HepG2 (cell line): ENCODE results near the gene RIPK1. TPM values are rescaled to one million over a fixed set of nuclear protein-coding genes. Genes with fewer than 3 reads are reported as not detected.

Experiments
- AGO1 ChIP-seq: fragments of 200-400 bp; formaldehyde crosslinking; IDR thresholded peaks from 2 replicates; pipeline ENCODE4 v1.6.1; 2017; ENCODE audit warnings: mild to moderate bottlenecking, low read depth, low read length, moderate library complexity; ENCODE audit not compliant: poor library complexity, severe bottlenecking
- BRD4 ChIP-seq: sonication (generic); formaldehyde crosslinking; IDR thresholded peaks from 2 replicates; pipeline ENCODE4 v1.4.0; 2020; ENCODE audit warnings: missing genetic modification reagents
- CEBPG ChIP-seq: IDR thresholded peaks from 2 replicates; pipeline ENCODE4 v1.6.1; 2016
- DPF2 ChIP-seq: sonication (generic); formaldehyde crosslinking; IDR thresholded peaks from 2 replicates; pipeline ENCODE4 v1.4.0; 2020; ENCODE audit warnings: mild to moderate bottlenecking, low read depth, missing genetic modification reagents, borderline replicate concordance
- GABPA ChIP-seq, 2 experiments: IDR thresholded peaks; 2 replicates each; pipeline ENCODE4 v1.6.1; 2011 to 2016; ENCODE audit warnings: low read depth in 2 of 2, low read length in 1 of 2, missing biosample characterization in 1 of 2, missing genetic modification characterization in 1 of 2
- MEIS2 ChIP-seq: sonication (generic); formaldehyde crosslinking; IDR thresholded peaks from 2 replicates; pipeline ENCODE4 v1.9.0; 2021; ENCODE audit warnings: mild to moderate bottlenecking, missing genetic modification reagents
- NR2C2 ChIP-seq: sonication (generic); formaldehyde crosslinking; IDR thresholded peaks from 2 replicates; pipeline ENCODE4 v1.4.0; 2020; ENCODE audit warnings: missing genetic modification reagents, mild to moderate bottlenecking, moderate library complexity, borderline replicate concordance
- PCBP2 ChIP-seq: fragments of 200-400 bp; formaldehyde crosslinking; optimal IDR thresholded peaks from 2 replicates; pipeline ENCODE3; 2018; ENCODE audit warnings: low read length, low read depth; ENCODE audit not compliant: poor library complexity, severe bottlenecking
- POGZ ChIP-seq: sonication (generic); formaldehyde crosslinking; IDR thresholded peaks from 2 replicates; pipeline ENCODE4 v1.4.0; 2020; ENCODE audit warnings: mild to moderate bottlenecking, missing genetic modification reagents
- RAD21 ChIP-seq: fragments of 450-650 bp; formaldehyde crosslinking; IDR thresholded peaks from 2 replicates; pipeline ENCODE4 v1.5.0; 2020; ENCODE audit warnings: mild to moderate bottlenecking
- SCMH1 ChIP-seq: sonication (generic); formaldehyde crosslinking; IDR thresholded peaks from 2 replicates; pipeline ENCODE4 v1.9.0; 2021; ENCODE audit warnings: missing genetic modification reagents, mild to moderate bottlenecking, borderline replicate concordance
- SOX6 ChIP-seq, 2 experiments: fragments of 450-650 bp in 1 of 2; sonication (generic) in 1 of 2; formaldehyde crosslinking in 1 of 2; IDR thresholded peaks; 2 replicates each; pipeline versions ENCODE4 v1.4.0 to v1.6.1; 2017 to 2020; ENCODE audit warnings: antibody characterized with exemption in 1 of 2, mild to moderate bottlenecking in 1 of 2, missing genetic modification reagents in 1 of 2
- SPEN ChIP-seq: sonication (generic); formaldehyde crosslinking; IDR thresholded peaks from 2 replicates; pipeline ENCODE4 v1.5.1; 2020; ENCODE audit warnings: low read depth, mild to moderate bottlenecking, missing genetic modification reagents
- SRF ChIP-seq: IDR thresholded peaks from 2 replicates; pipeline ENCODE4 v1.6.1; 2011; ENCODE audit warnings: mild to moderate bottlenecking, low read depth, low read length, moderate library complexity
- TCF7L2 ChIP-seq: IDR thresholded peaks from 2 replicates; pipeline ENCODE4 v1.6.1; 2011; ENCODE audit warnings: mild to moderate bottlenecking, low read depth, low read length, moderate library complexity
- TSC22D2 ChIP-seq: sonication (generic); formaldehyde crosslinking; IDR thresholded peaks from 2 replicates; pipeline ENCODE4 v1.5.1; 2020; ENCODE audit warnings: missing genetic modification reagents, mild to moderate bottlenecking, borderline replicate concordance
- ZNF20 ChIP-seq: sonication (generic); formaldehyde crosslinking; IDR thresholded peaks from 2 replicates; pipeline ENCODE4 v1.4.0; 2020; ENCODE audit warnings: mild to moderate bottlenecking, moderate library complexity, missing genetic modification reagents
- ZNF432 ChIP-seq: sonication (generic); formaldehyde crosslinking; IDR thresholded peaks from 2 replicates; pipeline ENCODE4 v1.5.0; 2020; ENCODE audit warnings: missing genetic modification reagents, mild to moderate bottlenecking, borderline replicate concordance
- ZNF607 ChIP-seq: sonication (generic); formaldehyde crosslinking; IDR thresholded peaks from 2 replicates; pipeline ENCODE4 v1.5.1; 2020; ENCODE audit warnings: missing genetic modification reagents, mild to moderate bottlenecking, borderline replicate concordance
- ZZZ3 ChIP-seq: sonication (generic); formaldehyde crosslinking; IDR thresholded peaks from 2 replicates; pipeline ENCODE4 v1.4.0; 2020; ENCODE audit warnings: missing genetic modification reagents, mild to moderate bottlenecking, borderline replicate concordance
- polyA plus RNA-seq, 8 experiments: library from polyadenylated mRNA; depleted of rRNA in 3 of 8; stranded (reverse) in 7 of 8; unstranded in 1 of 8; fragments of >200 nt; fragmentation: Illumina TruSeq in 4 of 8; extraction: Trizol in 4 of 8; gene quantifications; 2 replicates each; pipeline versions ENCODE4 v1.2.1 to v1.2.3, GENCODE V29; 2011 to 2016; ENCODE audit warnings: low read depth in 4 of 8, missing spikeins in 1 of 8, mixed read lengths in 1 of 8; ENCODE audit not compliant: insufficient read depth in 1 of 8
- total RNA-seq, 5 experiments: library from RNA; depleted of rRNA; stranded (reverse); fragments of >200 nt; fragmentation: Illumina TruSeq; extraction: Trizol; gene quantifications; 2 replicates each; pipeline ENCODE4 v1.2.3, GENCODE V29; 2016; ENCODE audit warnings: low read depth in 1 of 5
- TF ChIP-seq, protein P1 (sequence below): sonication (generic); formaldehyde crosslinking; IDR thresholded peaks from 2 replicates; pipeline ENCODE4 v1.4.0; 2020; ENCODE audit warnings: mild to moderate bottlenecking, missing genetic modification reagents
- TF ChIP-seq, protein P2 (sequence below): IDR thresholded peaks from 2 replicates; pipeline ENCODE4 v1.6.1; 2016; ENCODE audit warnings: missing genetic modification reagents, missing compliant biosample characterization
- TF ChIP-seq, protein P3 (sequence below): sonication (generic); formaldehyde crosslinking; IDR thresholded peaks from 2 replicates; pipeline ENCODE4 v1.4.0; 2020; ENCODE audit warnings: missing genetic modification reagents
- TF ChIP-seq, protein P4 (sequence below): IDR thresholded peaks from 2 replicates; pipeline ENCODE4 v1.6.1; 2016
- TF ChIP-seq, protein P5 (sequence below): sonication (generic); formaldehyde crosslinking; IDR thresholded peaks from 2 replicates; pipeline ENCODE4 v1.8.1; 2023; ENCODE audit warnings: missing genetic modification reagents, mild to moderate bottlenecking, borderline replicate concordance

RIPK1 gene
- total and polyA plus RNA-seq, 2 of the 13 experiments (the other 11 are each of a cell fraction or from before 2014, with no cell fraction given) = 9.0 to 10.3 TPM

DNA sequence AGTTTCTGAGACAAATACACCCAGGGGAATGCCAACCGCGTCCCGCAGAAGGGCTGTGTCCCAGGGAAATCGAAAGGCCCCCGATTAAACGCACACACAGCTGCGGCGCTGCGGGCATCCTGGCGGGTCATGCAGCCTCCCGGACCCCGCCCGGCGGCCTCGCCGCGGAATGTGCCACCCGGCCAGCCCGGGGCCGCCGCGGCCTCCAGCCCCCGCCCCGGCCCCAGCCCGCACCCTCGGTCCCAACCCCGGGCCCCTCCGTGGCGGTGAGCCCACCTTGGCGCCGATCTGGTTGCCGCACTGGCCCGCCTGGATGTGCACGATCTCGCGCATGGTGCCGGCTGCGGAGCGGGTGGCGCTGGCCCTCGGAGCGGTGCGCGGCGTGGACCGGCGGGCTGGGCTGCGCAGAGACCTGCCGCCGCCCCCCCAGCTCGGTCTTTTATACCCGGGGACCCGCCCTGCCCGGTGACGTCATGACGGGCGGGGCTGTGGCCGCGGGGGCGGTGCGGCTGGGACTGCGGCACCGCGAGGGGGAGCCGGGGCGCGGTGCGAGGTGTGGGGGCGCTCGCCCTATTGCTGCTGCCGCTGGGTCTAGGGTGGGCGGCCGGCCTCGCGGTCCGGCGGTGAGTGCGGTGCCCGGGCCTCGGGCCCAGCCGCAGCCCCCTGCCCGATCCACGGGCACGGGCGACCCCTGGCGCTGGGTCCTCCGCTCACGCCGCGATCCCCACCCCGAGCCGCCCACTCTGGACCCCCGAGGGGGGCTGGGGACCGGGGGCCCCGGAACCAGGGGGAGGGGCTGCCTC is 89.0 kb downstream of the RIPK1 start, which contains the start of gene TUBB2A (continued):
- TF ChIP-seq GABPA (IDR thresholded peaks at IDR 0.05; ENCODE audit: low read depth, low read length) (no peak), GABPA (CRISPR knock-in tag; IDR thresholded peaks at IDR 0.05; ENCODE audit: low read depth) (no peak), ZNF432 (CRISPR knock-in tag) (no peak), PCBP2 (no peak), MEIS2 (CRISPR knock-in tag) (peak; percentile 68; the same call in 1 of the 2 replicates), TCF7L2 (no peak), SPEN (CRISPR knock-in tag) (peak; percentile 82), NR2C2 (CRISPR knock-in tag) (peak; percentile 47), ZZZ3 (CRISPR knock-in tag) (no peak), TSC22D2 (CRISPR knock-in tag) (no peak; the same call in 1 of the 2 replicates), ZNF20 (CRISPR knock-in tag) (no peak), AGO1 (no peak), BRD4 (CRISPR knock-in tag) (no peak), DPF2 (no peak), ZNF607 (CRISPR knock-in tag) (peak; percentile 64), POGZ (peak; percentile 78), RAD21 (peak; percentile 93), CEBPG (CRISPR knock-in tag) (peak; percentile 31; the same call in 1 of the 2 replicates), SCMH1 (no peak), SRF (no peak), SOX6 (IDR thresholded peaks at IDR 0.05) (no peak), SOX6 (CRISPR knock-in tag; IDR thresholded peaks at IDR 0.05) (no peak)
- TF ChIP-seq, protein P1, sequence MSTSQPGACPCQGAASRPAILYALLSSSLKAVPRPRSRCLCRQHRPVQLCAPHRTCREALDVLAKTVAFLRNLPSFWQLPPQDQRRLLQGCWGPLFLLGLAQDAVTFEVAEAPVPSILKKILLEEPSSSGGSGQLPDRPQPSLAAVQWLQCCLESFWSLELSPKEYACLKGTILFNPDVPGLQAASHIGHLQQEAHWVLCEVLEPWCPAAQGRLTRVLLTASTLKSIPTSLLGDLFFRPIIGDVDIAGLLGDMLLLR (CRISPR knock-in tag) = peak; percentile 80; the same call in 1 of the 2 replicates
- TF ChIP-seq, protein P2, sequence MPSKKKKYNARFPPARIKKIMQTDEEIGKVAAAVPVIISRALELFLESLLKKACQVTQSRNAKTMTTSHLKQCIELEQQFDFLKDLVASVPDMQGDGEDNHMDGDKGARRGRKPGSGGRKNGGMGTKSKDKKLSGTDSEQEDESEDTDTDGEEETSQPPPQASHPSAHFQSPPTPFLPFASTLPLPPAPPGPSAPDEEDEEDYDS (CRISPR knock-in tag) = peak; percentile 86
- TF ChIP-seq, protein P3, sequence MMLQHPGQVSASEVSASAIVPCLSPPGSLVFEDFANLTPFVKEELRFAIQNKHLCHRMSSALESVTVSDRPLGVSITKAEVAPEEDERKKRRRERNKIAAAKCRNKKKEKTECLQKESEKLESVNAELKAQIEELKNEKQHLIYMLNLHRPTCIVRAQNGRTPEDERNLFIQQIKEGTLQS (CRISPR knock-in tag) = peak; percentile 74
- TF ChIP-seq, protein P4, sequence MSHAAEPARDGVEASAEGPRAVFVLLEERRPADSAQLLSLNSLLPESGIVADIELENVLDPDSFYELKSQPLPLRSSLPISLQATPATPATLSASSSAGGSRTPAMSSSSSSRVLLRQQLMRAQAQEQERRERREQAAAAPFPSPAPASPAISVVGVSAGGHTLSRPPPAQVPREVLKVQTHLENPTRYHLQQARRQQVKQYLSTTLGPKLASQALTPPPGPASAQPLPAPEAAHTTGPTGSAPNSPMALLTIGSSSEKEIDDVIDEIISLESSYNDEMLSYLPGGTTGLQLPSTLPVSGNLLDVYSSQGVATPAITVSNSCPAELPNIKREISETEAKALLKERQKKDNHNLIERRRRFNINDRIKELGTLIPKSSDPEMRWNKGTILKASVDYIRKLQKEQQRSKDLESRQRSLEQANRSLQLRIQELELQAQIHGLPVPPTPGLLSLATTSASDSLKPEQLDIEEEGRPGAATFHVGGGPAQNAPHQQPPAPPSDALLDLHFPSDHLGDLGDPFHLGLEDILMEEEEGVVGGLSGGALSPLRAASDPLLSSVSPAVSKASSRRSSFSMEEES (CRISPR knock-in tag) = peak; percentile 51
- TF ChIP-seq, protein P5, sequence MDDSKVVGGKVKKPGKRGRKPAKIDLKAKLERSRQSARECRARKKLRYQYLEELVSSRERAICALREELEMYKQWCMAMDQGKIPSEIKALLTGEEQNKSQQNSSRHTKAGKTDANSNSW = no peak; the same call in 1 of the 2 replicates
